A549 (cell line): ENCODE results near the gene TNS1. TPM values are rescaled to one million over a fixed set of nuclear protein-coding genes. Genes with fewer than 3 reads are reported as not detected.

ENCODE experiments used
- ATAC-seq, 2 experiments: fragments of 200-7000 bp in 1 of 2; fragments of >200 bp in 1 of 2; cut with Nextera tagmentation in 1 of 2; cut with Tn5 transposase in 1 of 2; 3 replicates each; pipeline versions ENCODE4 v1.8.0 to v1.9.1; 2018 to 2020; ENCODE audit warnings: mild to moderate bottlenecking in 1 of 2, moderate library complexity in 1 of 2
- CTCF ChIA-PET: fragments of 300-600 bp; sonication (Branson Sonifier 250); formaldehyde crosslinking; extraction: SDS; loops from one replicate; lab custom pipeline; 2021; ENCODE audit warnings: antibody characterized with exemption, inconsistent platforms; lab: Yijun Ruan, JAX
- POLR2A ChIA-PET: fragments of 350-600 bp; formaldehyde crosslinking; extraction: SDS; loops from one replicate; lab custom pipeline; 2021; ENCODE audit warnings: antibody characterized with exemption, inconsistent platforms; lab: Yijun Ruan, JAX
- DNase-seq, 2 experiments: peaks; one replicate each; pipeline versions ENCODE4 v3.0.0 to v3.0.0-alpha.2; 2011 to 2016; ENCODE audit warnings: low read depth in 1 of 2, low spot score in 1 of 2
- FAIRE-seq: peaks from 2 replicates; lab custom pipeline; 2011; peaks lifted over from hg19 to GRCh38; lab: Jason Lieb, UNC
- H3K27ac ChIP-seq, 2 experiments: fragments of >200 bp; sonication (Bioruptor Twin); formaldehyde crosslinking; 3 replicates each; pipeline ENCODE4 v1.5.1; 2016 to 2017
- H3K4me1 ChIP-seq: fragments of >200 bp; sonication (Bioruptor Twin); formaldehyde crosslinking; 3 replicates; pipeline ENCODE4 v1.6.1; 2016
- H3K4me2 ChIP-seq: fragments of >200 bp; sonication (Bioruptor Twin); formaldehyde crosslinking; 3 replicates; pipeline ENCODE4 v1.6.1; 2016
- H3K4me3 ChIP-seq: fragments of >200 bp; sonication (Bioruptor Twin); formaldehyde crosslinking; 3 replicates; pipeline ENCODE4 v1.5.1; 2016
- H3K9me3 ChIP-seq: fragments of >200 bp; sonication (Bioruptor Twin); formaldehyde crosslinking; 3 replicates; pipeline ENCODE4 v1.6.1; 2016
- CEBPB ChIP-seq, 2 experiments: fragments of >200 bp in 1 of 2; sonication (Bioruptor Twin) in 1 of 2; formaldehyde crosslinking in 1 of 2; IDR thresholded peaks; 2 replicates each; pipeline ENCODE4 v1.6.1; 2012 to 2016
- CHD2 ChIP-seq: fragments of 150-350 bp; IDR thresholded peaks from 2 replicates; pipeline ENCODE4 v1.6.1; 2014; ENCODE audit warnings: low read length; ENCODE audit not compliant: partially characterized antibody
- EHF ChIP-seq: fragments of 250-450 bp; sonication (Bioruptor Pico); IDR thresholded peaks from 2 replicates; pipeline ENCODE4 v1.5.0; 2020; ENCODE audit warnings: mild to moderate bottlenecking
- EHMT2 ChIP-seq: fragments of 200-600 bp; sonication (generic); IDR thresholded peaks from 2 replicates; pipeline ENCODE4 v1.6.1; 2016; ENCODE audit warnings: antibody characterized with exemption, low read depth, mild to moderate bottlenecking, moderate library complexity
- FOSL2 ChIP-seq, 2 experiments: fragments of 450-650 bp in 1 of 2; fragments of >200 bp in 1 of 2; sonication (Bioruptor Twin) in 1 of 2; formaldehyde crosslinking; IDR thresholded peaks; 2 replicates each; pipeline versions ENCODE4 v1.5.0 to v1.6.1; 2016 to 2020; ENCODE audit warnings: mild to moderate bottlenecking in 1 of 2, moderate library complexity in 1 of 2
- FOXS1 ChIP-seq: fragments of 250-450 bp; sonication (Bioruptor Pico); IDR thresholded peaks from 2 replicates; pipeline ENCODE4 v1.5.0; 2020; ENCODE audit warnings: mild to moderate bottlenecking, moderate library complexity
- HDAC2 ChIP-seq: fragments of 200-600 bp; sonication (generic); IDR thresholded peaks from 2 replicates; pipeline ENCODE4 v1.6.1; 2016
- HOXB5 ChIP-seq: fragments of 250-450 bp; sonication (Bioruptor Pico); IDR thresholded peaks from 2 replicates; pipeline ENCODE4 v1.5.0; 2020; ENCODE audit warnings: mild to moderate bottlenecking, moderate library complexity
- JUN ChIP-seq, 2 experiments: fragments of >200 bp; sonication (Bioruptor Twin); formaldehyde crosslinking; IDR thresholded peaks; 2 replicates in 1 of 2; 3 replicates in 1 of 2; pipeline ENCODE4 v1.6.1; 2016 to 2017
- JUNB ChIP-seq: fragments of >200 bp; sonication (Bioruptor Twin); formaldehyde crosslinking; IDR thresholded peaks from 2 replicates; pipeline ENCODE4 v1.6.1; 2016
- MAFK ChIP-seq: fragments of 450-650 bp; IDR thresholded peaks from 2 replicates; pipeline ENCODE4 v1.6.1; 2014; ENCODE audit not compliant: partially characterized antibody
- MAZ ChIP-seq: fragments of 150-350 bp; IDR thresholded peaks from 2 replicates; pipeline ENCODE4 v1.6.1; 2014; ENCODE audit warnings: antibody characterized with exemption, low read depth, low read length, borderline replicate concordance
- PHF8 ChIP-seq: fragments of 200-600 bp; sonication (generic); IDR thresholded peaks from 2 replicates; pipeline ENCODE4 v1.6.1; 2016; ENCODE audit warnings: low read depth, mild to moderate bottlenecking, antibody characterized with exemption, moderate library complexity, borderline replicate concordance
- REST ChIP-seq: fragments of 200-600 bp; sonication (generic); IDR thresholded peaks from 2 replicates; pipeline ENCODE4 v1.6.1; 2016; ENCODE audit warnings: antibody characterized with exemption, mild to moderate bottlenecking, moderate library complexity
- SMC3 ChIP-seq: fragments of >200 bp; sonication (Bioruptor Twin); formaldehyde crosslinking; IDR thresholded peaks from 3 replicates; pipeline ENCODE4 v1.6.1; 2018; ENCODE audit warnings: inconsistent platforms
- TFCP2L1 ChIP-seq: fragments of 250-450 bp; sonication (Bioruptor Pico); IDR thresholded peaks from 2 replicates; pipeline ENCODE4 v1.5.0; 2021; ENCODE audit warnings: mild to moderate bottlenecking
- ZC3H11A ChIP-seq: fragments of 450-650 bp; IDR thresholded peaks from 2 replicates; pipeline ENCODE4 v1.6.1; 2014; ENCODE audit warnings: antibody characterized with exemption, mild to moderate bottlenecking
- ZFP36 ChIP-seq: fragments of 450-650 bp; IDR thresholded peaks from 2 replicates; pipeline ENCODE4 v1.6.1; 2014; ENCODE audit warnings: borderline replicate concordance; ENCODE audit not compliant: partially characterized antibody
- WGBS: methylation state at CpG from one replicate; pipeline ENCODE4 v1.1.6; 2017; ENCODE audit errors: missing lambda C conversion rate; 5-methylcytosine and 5-hydroxymethylcytosine counted together
- polyA plus RNA-seq, 4 experiments: library from polyadenylated mRNA; depleted of rRNA in 3 of 4; stranded (reverse); fragments of >200 nt; fragmentation: RNase III in 1 of 4; extraction: RNeasy Plus Mini Kit Qiagen cat#74134 plus additional on column Dnase treatment in 1 of 4; gene quantifications; 2 replicates in 3 of 4; 3 replicates in 1 of 4; pipeline ENCODE4 v1.2.3, GENCODE V29; 2011 to 2017
- TF ChIP-seq, protein P1 (sequence below): fragments of 250-450 bp; sonication (Bioruptor Pico); IDR thresholded peaks from 2 replicates; pipeline ENCODE4 v1.5.0; 2020; ENCODE audit warnings: low read depth, mild to moderate bottlenecking, moderate library complexity
- TF ChIP-seq, protein P2 (sequence below): fragments of >200 bp; sonication (Bioruptor Twin); formaldehyde crosslinking; IDR thresholded peaks from 2 replicates; pipeline ENCODE4 v1.6.1; 2016

Gene TNS1
- polyA plus RNA-seq, 2 of the 4 experiments (the other 2 are of a cell fraction): 4.9 to 10.6 TPM

- ATAC-seq (peak in 1 of 2 experiments; percentile 34; a peak in 2 of 6 replicates), FAIRE-seq (no peak), DNase-seq (peak in 1 of 2 experiments; percentile 60)
- H3K4me2 ChIP-seq: peak overlapping the region; percentile 72
- H3K27ac ChIP-seq: peak overlapping the region; percentile 79 to 91
- peak overlapping the region; percentile 16; the same call in 1 of the 3 replicates for H3K4me3 ChIP-seq
- no peaks in the 10 kb centered on the region for H3K9me3 ChIP-seq
- TF ChIP-seq HDAC2 (no peak), JUN (IDR thresholded peaks at IDR 0.05) (peak in 1 of 2 experiments; percentile 40; a peak in 1 of 5 replicates), CEBPB (IDR thresholded peaks at IDR 0.05) (0 out of 4 replicates have a peak, but pooled peaks of 1 of the 2 experiments have one; percentile 28), FOSL2 (IDR thresholded peaks at IDR 0.05) (peak; percentile 42; the same call in 1 of the 2 replicates), FOSL2 (CRISPR knock-in tag; IDR thresholded peaks at IDR 0.05) (peak; percentile 63)
- TF ChIP-seq, protein P1, sequence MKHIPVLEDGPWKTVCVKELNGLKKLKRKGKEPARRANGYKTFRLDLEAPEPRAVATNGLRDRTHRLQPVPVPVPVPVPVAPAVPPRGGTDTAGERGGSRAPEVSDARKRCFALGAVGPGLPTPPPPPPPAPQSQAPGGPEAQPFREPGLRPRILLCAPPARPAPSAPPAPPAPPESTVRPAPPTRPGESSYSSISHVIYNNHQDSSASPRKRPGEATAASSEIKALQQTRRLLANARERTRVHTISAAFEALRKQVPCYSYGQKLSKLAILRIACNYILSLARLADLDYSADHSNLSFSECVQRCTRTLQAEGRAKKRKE (CRISPR knock-in tag): no peak
- WGBS: 40% methylated on average over 4 of the region's 4 CpGs
- peaks cover 69% of the 10 kb centered on the region for H3K4me1 ChIP-seq
- POLR2A ChIA-PET: no interaction called here
- CTCF ChIA-PET: interaction anchor here (2.9 to 3.3 kb wide), 3 partner anchors 12 to 221 kb away, joined by 14 to 20 read pairs (median 15); no protein-coding TSS in a partner anchor
These were observed 3.9 kb upstream of the TNS1 start for GRCh38 chr2:218006741-218007140.

DNA sequence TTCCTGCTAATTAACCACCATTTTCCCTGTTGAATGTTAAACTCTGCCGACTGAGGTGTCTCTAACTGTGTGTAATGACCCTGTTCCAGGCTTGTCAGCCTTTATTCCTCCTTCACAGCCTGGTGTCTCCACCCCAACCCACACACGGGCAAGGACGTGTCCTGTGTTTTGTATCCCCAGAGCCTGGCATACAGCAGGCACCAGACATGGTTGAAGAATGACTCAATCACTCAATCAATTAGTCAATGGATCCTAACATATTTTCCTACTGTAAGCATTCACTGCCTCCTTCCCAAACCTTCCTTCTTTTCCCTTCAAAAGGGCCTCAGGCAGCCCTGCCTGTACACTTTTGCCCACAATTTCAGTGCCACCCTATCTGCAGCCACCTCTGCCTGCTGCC, 2.7 kb upstream of the TNS1 start:
- no peaks in the 10 kb centered on the region for H3K9me3 ChIP-seq
- peak overlapping the region; percentile 79 to 91 for H3K27ac ChIP-seq
- CTCF ChIA-PET: interaction anchor here (1.1 to 3.3 kb wide), 2 partner anchors 11 to 16 kb away, joined by 3 to 20 read pairs; no protein-coding TSS in a partner anchor
- H3K4me1 ChIP-seq: peaks cover 68% of the 10 kb centered on the region
- H3K4me3 ChIP-seq: no peak overlapping the region
- 74% methylated on average over 3 of the region's 3 CpGs for WGBS
- no peak for ATAC-seq
- no peak for DNase-seq
- 0 out of 3 replicates have a peak overlapping the region, but pooled peaks have one; percentile 0 for H3K4me2 ChIP-seq
- FAIRE-seq: no peak
- POLR2A ChIA-PET: no interaction called here
- no peak for TF ChIP-seq CHD2
- TF ChIP-seq PHF8: no peak
- TF ChIP-seq, protein P2, sequence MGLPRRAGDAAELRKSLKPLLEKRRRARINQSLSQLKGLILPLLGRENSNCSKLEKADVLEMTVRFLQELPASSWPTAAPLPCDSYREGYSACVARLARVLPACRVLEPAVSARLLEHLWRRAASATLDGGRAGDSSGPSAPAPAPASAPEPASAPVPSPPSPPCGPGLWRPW: no peak
- TF ChIP-seq SMC3: no peak
- no peak for TF ChIP-seq HOXB5
- no peak for TF ChIP-seq MAZ

GRCh38 chr2:218005028-218005427, 2.2 kb upstream of the TNS1 start:
- CTCF ChIA-PET: interaction anchor here (0.6 to 3.3 kb wide), 3 partner anchors 10 to 202 kb away, joined by 3 to 20 read pairs (median 3); no protein-coding TSS in a partner anchor
- Histone ChIP-seq H3K4me2 (0 out of 3 replicates have a peak overlapping the region, but pooled peaks have one; percentile 0), H3K4me3 (no peak overlapping the region), H3K9me3 (no peaks in the 10 kb centered on the region), H3K27ac (peak overlapping the region; percentile 79 to 91), H3K4me1 (peaks cover 68% of the 10 kb centered on the region)
- ATAC-seq: no peak
- TF ChIP-seq JUN (IDR thresholded peaks at IDR 0.05): no peak
- no peak for TF ChIP-seq MAFK
- no peak for TF ChIP-seq EHMT2
- no peak for TF ChIP-seq FOXS1 (CRISPR knock-in tag)
- TF ChIP-seq MAZ: no peak
- TF ChIP-seq ZFP36: no peak
- no peak for TF ChIP-seq TFCP2L1 (CRISPR knock-in tag)
- TF ChIP-seq FOSL2 (IDR thresholded peaks at IDR 0.05): no peak
- TF ChIP-seq FOSL2 (CRISPR knock-in tag; IDR thresholded peaks at IDR 0.05): no peak
- TF ChIP-seq JUNB: no peak
- no peak for TF ChIP-seq HDAC2
- no peak for TF ChIP-seq REST
- no peak for TF ChIP-seq ZC3H11A
- TF ChIP-seq, protein P2: no peak
- TF ChIP-seq, protein P1 (CRISPR knock-in tag): no peak
- TF ChIP-seq EHF (CRISPR knock-in tag): no peak
- no peak for FAIRE-seq
- DNase-seq: no peak
- 73% methylated on average over 4 of the region's 4 CpGs for WGBS
- POLR2A ChIA-PET: no interaction called here
